Subcutaneous abdominal adipose tissue (tissue), 5 donors: Measurements from ENCODE around the gene DYDC1.
"Not testable (repeated sequence)": the region's sequence is repeated elsewhere in the genome, so short reads cannot be mapped to it uniquely, and the experiment has no call there.

ENCODE experiments used
- H3K27ac ChIP-seq: one replicate; pipeline ENCODE4 v1.7.0; 2013; ENCODE audit warnings: low read depth, mild to moderate bottlenecking, inconsistent platforms, low read length, moderate library complexity
- H3K27me3 ChIP-seq, 5 donors: one replicate each; pipeline ENCODE4 v1.7.0; 2013; ENCODE audit warnings: low read length in 5 of 5, inconsistent platforms in 1 of 5; ENCODE audit not compliant: control insufficient read depth in 5 of 5, insufficient read depth in 4 of 5
- H3K36me3 ChIP-seq, 5 donors: one replicate each; pipeline ENCODE4 v1.7.0; 2013; ENCODE audit warnings: low read length in 5 of 5; ENCODE audit not compliant: control insufficient read depth in 5 of 5, insufficient read depth in 5 of 5
- H3K4me1 ChIP-seq, 5 donors: one replicate each; pipeline ENCODE4 v1.7.0; 2013; ENCODE audit warnings: low read length in 5 of 5, mild to moderate bottlenecking in 3 of 5, moderate library complexity in 1 of 5; ENCODE audit not compliant: control insufficient read depth in 5 of 5, insufficient read depth in 5 of 5
- H3K4me3 ChIP-seq, 5 donors: one replicate each; pipeline ENCODE4 v1.7.0; 2013; ENCODE audit warnings: low read length in 5 of 5, low read depth in 1 of 5
- H3K9ac ChIP-seq, 5 donors: one replicate each; pipeline ENCODE4 v1.7.0; 2013; ENCODE audit warnings: low read length in 5 of 5, mild to moderate bottlenecking in 4 of 5, moderate library complexity in 3 of 5
- H3K9me3 ChIP-seq, 5 donors: one replicate each; pipeline ENCODE4 v1.7.0; 2013; ENCODE audit warnings: low read length in 5 of 5; ENCODE audit not compliant: control insufficient read depth in 5 of 5
- donor health status: healthy.
- donor health status: healthy.
- donor health status: healthy.
- donor health status: healthy.
- donor health status: healthy.

DYDC1 gene

GRCh38 chr10:80380185-80380584 is 23.6 kb upstream of the DYDC1 start:
- Histone ChIP-seq H3K36me3 (no peaks in the 10 kb centered on the region), H3K27ac (no peak overlapping the region), H3K27me3 (no peaks in the 10 kb centered on the region), H3K4me3 (no peak overlapping the region), H3K4me1 (peaks cover 0 to 5% (median 4%) of the 10 kb centered on the region in 5 donors), H3K9ac (no peak overlapping the region), H3K9me3 (no peaks in the 10 kb centered on the region)

DNA sequence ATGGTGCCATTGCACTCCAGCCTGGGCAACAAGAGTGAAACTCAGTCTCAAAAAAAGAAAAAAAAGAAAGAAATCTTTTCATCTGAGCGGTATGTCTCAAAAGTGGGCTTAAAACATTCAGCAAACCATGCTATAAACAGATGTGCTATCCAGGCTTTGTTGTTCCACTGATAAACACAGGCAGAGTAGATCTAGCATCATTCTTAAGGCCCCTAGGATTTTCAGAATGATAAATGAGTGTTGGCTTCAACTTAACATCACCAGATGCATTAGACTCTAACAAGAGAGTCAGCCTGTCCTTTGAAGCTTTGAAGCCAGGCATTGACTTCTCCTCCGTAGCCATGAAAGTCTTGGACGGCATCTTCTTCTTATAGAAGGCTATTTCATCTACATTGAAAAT is 23.1 kb upstream of the DYDC1 start:
- Histone ChIP-seq H3K4me1 (peaks cover 0 to 5% (median 4%) of the 10 kb centered on the region in 5 donors), H3K27me3 (no peaks in the 10 kb centered on the region), H3K36me3 (no peaks in the 10 kb centered on the region), H3K27ac (no peak overlapping the region), H3K9ac (no peak overlapping the region), H3K9me3 (no peaks in the 10 kb centered on the region), H3K4me3 (no peak overlapping the region)

DNA sequence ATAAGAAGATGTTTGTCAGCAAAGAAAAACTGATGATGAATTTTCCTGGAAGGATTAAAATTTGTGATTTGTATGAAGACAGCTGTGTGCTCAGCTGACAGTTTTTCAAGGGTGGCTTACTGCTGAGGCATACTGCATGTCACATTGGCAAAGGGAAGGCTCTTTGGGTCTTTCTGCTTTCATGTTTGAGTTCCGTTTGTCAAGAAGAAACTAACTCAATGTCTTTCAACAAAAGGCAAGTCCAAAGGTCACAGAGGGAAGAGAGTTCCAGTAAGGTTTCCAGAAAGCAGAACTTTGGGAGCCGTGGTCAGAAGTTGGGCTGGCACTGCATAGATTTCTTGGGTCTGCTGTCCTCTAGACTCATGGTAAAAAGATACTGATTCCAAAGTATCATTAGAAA is 16.9 kb upstream of the DYDC1 start:
- Histone ChIP-seq H3K27ac (no peak overlapping the region), H3K27me3 (no peaks in the 10 kb centered on the region), H3K36me3 (no peaks in the 10 kb centered on the region), H3K4me1 (peaks cover 0 to 3% (median 0%) of the 10 kb centered on the region in 5 donors), H3K9ac (no peak overlapping the region), H3K9me3 (no peaks in the 10 kb centered on the region), H3K4me3 (no peak overlapping the region)

DNA sequence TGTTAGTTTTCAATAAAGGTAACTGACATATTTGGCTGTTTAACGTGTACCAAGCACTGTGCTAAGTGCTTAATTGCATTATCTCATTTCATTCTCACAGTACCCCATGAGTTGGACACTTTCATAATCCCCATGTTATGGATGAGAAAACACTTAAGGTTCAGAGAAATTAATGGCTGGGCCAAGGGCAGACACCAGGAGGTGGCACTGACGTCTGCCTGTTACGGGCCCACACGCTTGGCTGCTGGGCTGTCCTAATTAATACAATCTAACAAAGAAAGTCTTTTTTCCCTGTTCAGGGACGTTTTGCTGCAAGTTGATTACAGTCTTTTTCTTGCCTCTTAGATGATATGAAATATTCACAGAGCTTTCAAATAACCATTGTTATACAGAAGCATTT is 16.1 kb upstream of the DYDC1 start:
- Histone ChIP-seq H3K36me3 (no peaks in the 10 kb centered on the region), H3K27me3 (no peaks in the 10 kb centered on the region), H3K4me1 (no peaks in the 10 kb centered on the region), H3K9me3 (peaks cover 0 to 7% (median 0%) of the 10 kb centered on the region in 5 donors), H3K9ac (no peak overlapping the region), H3K4me3 (no peak overlapping the region), H3K27ac (no peak overlapping the region)

DNA sequence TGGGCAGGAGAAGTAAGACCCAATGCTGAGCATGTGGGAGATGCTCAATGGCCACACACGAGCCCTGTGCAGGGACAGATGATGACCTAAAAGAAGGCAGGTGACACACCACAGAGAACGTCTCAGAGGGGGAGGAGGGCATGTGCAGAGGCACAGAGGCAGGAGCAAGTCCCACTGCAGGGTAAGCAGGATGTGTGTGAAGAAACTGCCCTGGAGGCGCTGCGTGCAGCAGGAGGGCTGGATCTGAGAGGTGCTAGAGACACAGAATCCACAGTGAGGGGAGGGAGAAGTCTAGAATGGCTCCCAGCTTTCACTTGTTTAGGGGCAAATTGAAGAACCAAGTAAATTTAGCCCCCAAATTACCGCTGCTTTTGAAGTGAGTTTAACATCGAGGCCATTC is 14.9 kb upstream of the DYDC1 start:
- no peak overlapping the region for H3K27ac ChIP-seq
- H3K9me3 ChIP-seq = peaks cover 11 to 19% (median 11%) of the 10 kb centered on the region in 5 donors
- no peak overlapping the region for H3K4me3 ChIP-seq

GRCh38 chr10:80365510-80365909 is 9.0 kb upstream of the DYDC1 start:
- Histone ChIP-seq H3K4me3 (no peak overlapping the region), H3K9me3 (peaks cover 11 to 22% (median 13%) of the 10 kb centered on the region in 5 donors)

More for the DNA sequence above, 14.9 kb upstream of the DYDC1 start:
- Histone ChIP-seq H3K27me3 (no peaks in the 10 kb centered on the region), H3K4me1 (no peaks in the 10 kb centered on the region), H3K9ac (no peak overlapping the region), H3K36me3 (no peaks in the 10 kb centered on the region)

GRCh38 chr10:80359644-80360043 is 3.1 kb upstream of the DYDC1 start:
- no peak overlapping the region for H3K4me3 ChIP-seq
- no peak overlapping the region for H3K27ac ChIP-seq
- no peaks in the 10 kb centered on the region for H3K9me3 ChIP-seq
- H3K4me1 ChIP-seq = peaks cover 0 to 15% (median 13%) of the 10 kb centered on the region in 5 donors
- no peak overlapping the region for H3K9ac ChIP-seq
- peaks cover 6 to 15% (median 8%) of the 10 kb centered on the region in 5 donors for H3K27me3 ChIP-seq
- H3K36me3 ChIP-seq = no peaks in the 10 kb centered on the region

More at GRCh38 chr10:80365510-80365909, 9.0 kb upstream of the DYDC1 start:
- no peaks in the 10 kb centered on the region for H3K36me3 ChIP-seq
- no peak overlapping the region for H3K27ac ChIP-seq
- H3K4me1 ChIP-seq = no peaks in the 10 kb centered on the region
- H3K27me3 ChIP-seq = no peaks in the 10 kb centered on the region
- no peak overlapping the region for H3K9ac ChIP-seq

DNA sequence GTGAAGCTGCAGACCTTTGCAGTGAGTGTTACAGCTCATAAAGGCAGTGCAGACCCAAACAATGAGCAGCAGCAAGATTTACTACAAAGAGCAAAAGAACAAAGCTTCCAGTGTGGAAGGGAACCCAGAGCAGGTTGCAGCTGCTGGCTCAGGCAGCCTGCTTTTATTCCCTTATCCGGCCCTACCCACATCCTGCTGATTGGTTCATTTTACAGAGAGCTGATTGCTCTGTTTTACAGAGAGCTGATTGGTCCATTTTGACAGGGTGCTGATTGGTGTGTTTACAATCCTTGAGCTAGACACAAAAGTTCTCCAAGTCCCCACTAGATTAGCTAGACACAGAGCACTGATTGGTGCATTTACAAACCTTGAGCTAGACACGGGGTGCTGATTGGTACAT is 2.4 kb upstream of the DYDC1 start:
- H3K9ac ChIP-seq, H3K27ac ChIP-seq, H3K36me3 ChIP-seq, H3K9me3 ChIP-seq, H3K4me3 ChIP-seq: not testable (repeated sequence)
- peaks cover 0 to 15% (median 13%) of the 10 kb centered on the region in 5 donors for H3K4me1 ChIP-seq
- H3K27me3 ChIP-seq = peaks cover 7 to 15% (median 8%) of the 10 kb centered on the region in 5 donors

DNA sequence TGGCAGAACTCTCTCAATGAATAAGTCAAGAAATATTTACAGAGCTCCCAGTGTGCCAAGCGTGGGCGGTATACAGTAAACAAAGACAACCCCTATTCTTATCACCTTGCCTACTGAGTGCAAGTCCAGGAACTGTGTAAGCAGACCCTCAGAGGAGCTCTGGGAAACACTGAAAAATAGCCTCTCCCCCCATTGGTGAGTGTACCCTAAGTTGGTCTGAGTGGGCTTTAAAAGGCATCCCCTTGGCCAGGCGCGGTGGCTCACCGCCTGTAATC is 1.2 kb upstream of the DYDC1 start:
- no peak overlapping the region for H3K27ac ChIP-seq
- H3K4me3 ChIP-seq = no peak overlapping the region
- no peaks in the 10 kb centered on the region for H3K9me3 ChIP-seq
- H3K9ac ChIP-seq = no peak overlapping the region
- peaks cover 7 to 15% (median 8%) of the 10 kb centered on the region in 5 donors for H3K27me3 ChIP-seq
- no peaks in the 10 kb centered on the region for H3K36me3 ChIP-seq
- H3K4me1 ChIP-seq = peaks cover 0 to 15% (median 13%) of the 10 kb centered on the region in 5 donors

DNA sequence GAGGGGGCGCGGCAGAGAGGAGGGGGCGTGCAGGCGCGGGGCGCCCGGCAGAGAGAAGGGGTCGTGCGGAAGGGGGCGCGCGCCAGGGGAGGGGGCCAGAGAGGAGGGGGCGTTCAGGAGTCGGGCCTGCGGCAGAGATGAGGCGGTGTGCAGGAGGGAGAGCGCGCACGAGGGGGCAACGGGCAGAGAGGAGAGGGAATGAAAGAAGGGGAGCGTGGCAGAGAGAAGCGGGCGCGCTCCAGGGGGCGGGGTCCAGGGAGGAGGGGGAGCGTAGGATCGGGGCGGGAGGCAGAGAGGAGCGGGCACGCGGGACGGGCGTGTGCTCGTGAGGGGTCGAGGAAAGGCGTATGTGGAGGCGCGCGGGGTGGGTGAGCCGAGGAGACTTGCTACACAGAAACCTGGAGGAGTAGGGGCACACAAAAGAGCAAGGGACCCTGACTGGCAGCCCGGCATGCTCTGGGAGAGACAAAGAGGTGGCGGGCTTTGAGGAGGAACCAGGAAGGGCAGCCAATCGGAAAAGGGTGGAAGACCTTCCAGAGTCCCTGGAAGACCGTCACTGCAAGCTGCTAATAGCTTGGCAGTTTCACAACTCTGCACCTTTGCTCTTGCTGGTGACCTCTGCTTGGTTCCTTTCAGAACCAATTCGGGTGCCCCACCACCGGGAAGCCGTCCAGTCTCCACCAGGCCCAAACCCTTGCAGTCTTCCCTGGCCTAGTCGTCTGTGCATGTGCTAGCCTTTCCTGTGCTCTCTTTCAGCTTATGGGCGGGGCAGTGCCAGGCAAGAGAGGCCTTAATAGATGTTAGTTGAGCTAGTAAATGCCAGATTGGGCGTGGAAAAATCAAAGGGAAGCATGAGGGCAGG is 665 bp upstream of the DYDC1 start:
- Histone ChIP-seq H3K4me1 (peaks cover 0 to 15% (median 13%) of the 10 kb centered on the region in 5 donors), H3K36me3 (no peaks in the 10 kb centered on the region), H3K27me3 (peaks cover 7 to 15% (median 8%) of the 10 kb centered on the region in 5 donors), H3K9ac (peak overlapping the region in 1 of 5 donors; percentile 35), H3K4me3 (peak overlapping the region; percentile 56 to 67 (median 59)), H3K9me3 (no peaks in the 10 kb centered on the region), H3K27ac (no peak overlapping the region)
